Esophagus squamous epithelium (tissue), 4 donors: ENCODE data around the gene ZNF496.
"Not testable (repeated sequence)": the region's sequence is repeated elsewhere in the genome, so short reads cannot be mapped to it uniquely, and the experiment has no call there.

Experiments used
- POLR2A ChIP-seq, 4 donors: fragments of 450-650 bp; IDR thresholded peaks; one replicate each; pipeline ENCODE4 v1.6.1; 2017; ENCODE audit warnings: antibody characterized with exemption in 4 of 4, mild to moderate bottlenecking in 4 of 4, moderate library complexity in 3 of 4
- TF ChIP-seq, protein P1 (sequence below), 6 experiments: fragments of 450-650 bp in 4 of 6; fragments of 200-600 bp in 2 of 6; sonication (generic) in 2 of 6; IDR thresholded peaks; one replicate each; pipeline ENCODE4 v1.5.1; 2016 to 2019; ENCODE audit warnings: antibody characterized with exemption in 6 of 6, mild to moderate bottlenecking in 4 of 6, moderate library complexity in 4 of 6

DNA sequence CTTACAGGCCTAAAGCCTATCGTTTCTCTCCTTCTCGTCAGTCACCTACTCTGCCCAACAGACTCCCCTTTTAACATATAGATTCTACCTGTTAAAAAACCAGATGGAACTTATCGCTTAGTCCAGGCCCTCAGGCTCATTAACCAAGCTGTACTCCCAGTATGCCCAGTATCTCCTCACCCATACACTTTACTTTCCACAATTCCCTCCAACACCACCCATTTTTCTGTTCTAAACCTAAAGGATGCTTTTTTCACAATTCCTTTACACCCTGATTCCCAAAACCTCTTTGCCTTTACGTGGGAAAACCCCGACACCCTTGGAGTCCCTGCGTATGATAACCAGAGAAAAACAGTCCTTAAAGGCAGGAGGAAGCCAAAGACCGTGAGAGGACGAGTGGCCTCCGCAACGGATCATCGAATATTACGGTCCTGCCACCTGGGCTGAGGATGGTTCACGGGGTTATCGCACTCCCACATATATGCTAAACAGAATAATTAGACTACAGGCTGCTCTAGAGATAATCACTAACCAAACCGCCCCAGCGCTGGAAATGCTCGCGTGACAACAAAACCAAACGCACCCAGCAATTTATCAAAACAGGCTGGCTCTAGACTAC, 42.3 kb downstream of the ZNF496 start:
- TF ChIP-seq POLR2A (IDR thresholded peaks at IDR 0.05), result not testable (repeated sequence)
- TF ChIP-seq, protein P1, sequence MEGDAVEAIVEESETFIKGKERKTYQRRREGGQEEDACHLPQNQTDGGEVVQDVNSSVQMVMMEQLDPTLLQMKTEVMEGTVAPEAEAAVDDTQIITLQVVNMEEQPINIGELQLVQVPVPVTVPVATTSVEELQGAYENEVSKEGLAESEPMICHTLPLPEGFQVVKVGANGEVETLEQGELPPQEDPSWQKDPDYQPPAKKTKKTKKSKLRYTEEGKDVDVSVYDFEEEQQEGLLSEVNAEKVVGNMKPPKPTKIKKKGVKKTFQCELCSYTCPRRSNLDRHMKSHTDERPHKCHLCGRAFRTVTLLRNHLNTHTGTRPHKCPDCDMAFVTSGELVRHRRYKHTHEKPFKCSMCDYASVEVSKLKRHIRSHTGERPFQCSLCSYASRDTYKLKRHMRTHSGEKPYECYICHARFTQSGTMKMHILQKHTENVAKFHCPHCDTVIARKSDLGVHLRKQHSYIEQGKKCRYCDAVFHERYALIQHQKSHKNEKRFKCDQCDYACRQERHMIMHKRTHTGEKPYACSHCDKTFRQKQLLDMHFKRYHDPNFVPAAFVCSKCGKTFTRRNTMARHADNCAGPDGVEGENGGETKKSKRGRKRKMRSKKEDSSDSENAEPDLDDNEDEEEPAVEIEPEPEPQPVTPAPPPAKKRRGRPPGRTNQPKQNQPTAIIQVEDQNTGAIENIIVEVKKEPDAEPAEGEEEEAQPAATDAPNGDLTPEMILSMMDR (IDR thresholded peaks at IDR 0.05), result not testable (repeated sequence)
